ENCODE measurements around the gene CCL11.

The CCL11 gene

GRCh38 chr17:34257986-34258326 is 27.6 kb upstream of the CCL11 start:
- Histone ChIP-seq H3K4me1 (ENCODE audit: control insufficient read depth, insufficient read depth, low read length) (peaks cover 12% of the 10 kb centered on the region), H3K9me3 (ENCODE audit: control insufficient read depth, insufficient read depth, low read depth, low read length) (no peaks in the 10 kb centered on the region), H3K27ac (ENCODE audit: extremely low read depth, low read depth, low read length) (no peak overlapping the region), H3K36me3 (ENCODE audit: control insufficient read depth in 2 of 2, insufficient read depth in 1 of 2, low read length in 2 of 2) (no peaks in the 10 kb centered on the region), H3K4me3 (ENCODE audit: low read depth, low read length) (no peak overlapping the region)
- TF ChIP-seq ZNF138 (tag by site-specific recombination; IDR thresholded peaks at IDR 0.05; ENCODE audit: borderline replicate concordance) (no peak), ZNF544 (tag by site-specific recombination; IDR thresholded peaks at IDR 0.05) (no peak)
- ChIA-PET CTCF (interaction anchor here (3.2 to 3.4 kb wide), 2 partner anchors 57 to 103 kb away, joined by 11 to 22 read pairs; no protein-coding TSS in a partner anchor), POLR2A (no interaction called here)

DNA sequence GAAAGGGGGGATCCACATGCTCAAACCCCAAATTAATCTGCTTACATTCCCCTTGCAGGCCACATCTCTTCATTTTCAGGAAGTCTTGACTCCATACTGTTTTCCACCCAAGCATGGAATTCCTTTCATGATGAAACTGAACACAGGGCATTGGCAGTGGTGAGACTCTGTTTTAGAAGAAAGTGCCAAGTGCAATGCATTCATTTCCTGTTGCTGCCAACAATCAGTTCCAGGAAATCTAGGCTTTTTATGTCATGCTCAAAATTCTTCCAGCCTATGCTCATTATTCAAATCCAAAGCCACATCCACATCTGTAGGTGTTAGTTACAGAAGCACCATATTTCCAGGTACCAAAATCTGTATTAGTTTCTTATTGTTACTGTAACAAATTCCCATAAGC is 26.4 kb upstream of the CCL11 start:
- H3K4me1 ChIP-seq (ENCODE audit: control insufficient read depth, insufficient read depth, low read length): peaks cover 11% of the 10 kb centered on the region
- no peaks in the 10 kb centered on the region for H3K9me3 ChIP-seq (ENCODE audit: control insufficient read depth, insufficient read depth, low read depth, low read length)
- H3K4me3 ChIP-seq (ENCODE audit: low read depth, low read length): no peak overlapping the region
- H3K27ac ChIP-seq (ENCODE audit: extremely low read depth, low read depth, low read length): no peak overlapping the region
- CTCF ChIA-PET: interaction anchor here (0.7 kb wide), 1 partner anchor 14 kb away, joined by 3 read pairs; no protein-coding TSS in a partner anchor
- POLR2A ChIA-PET: no interaction called here
- H3K36me3 ChIP-seq (ENCODE audit: control insufficient read depth in 2 of 2, insufficient read depth in 1 of 2, low read length in 2 of 2): no peaks in the 10 kb centered on the region
- TF ChIP-seq GLI2 (tag by site-specific recombination; IDR thresholded peaks at IDR 0.05; ENCODE audit: borderline replicate concordance, low read depth): no peak
- no peak for TF ChIP-seq ZNF555 (tag by site-specific recombination; conservative IDR thresholded peaks at IDR 0.05)
- TF ChIP-seq ZNF830 (tag by site-specific recombination; IDR thresholded peaks at IDR 0.05; ENCODE audit: low read depth): no peak
- TF ChIP-seq ZNF398 (tag by site-specific recombination; IDR thresholded peaks at IDR 0.05): no peak
- TF ChIP-seq ZNF335 (tag by site-specific recombination; conservative IDR thresholded peaks at IDR 0.05): no peak
- TF ChIP-seq ZBTB44 (tag by site-specific recombination; IDR thresholded peaks at IDR 0.05): no peak
- no peak for TF ChIP-seq ZNF426 (tag by site-specific recombination; IDR thresholded peaks at IDR 0.05)
- TF ChIP-seq ZBTB49 (tag by site-specific recombination; IDR thresholded peaks at IDR 0.05; ENCODE audit: low read depth): no peak

GRCh38 chr17:34260861-34261260 is 24.7 kb upstream of the CCL11 start:
- ChIA-PET POLR2A (no interaction called here), CTCF (no interaction called here)
- no peaks in the 10 kb centered on the region for H3K36me3 ChIP-seq (ENCODE audit: control insufficient read depth in 2 of 2, insufficient read depth in 1 of 2, low read length in 2 of 2)
- no peak overlapping the region for H3K27ac ChIP-seq (ENCODE audit: extremely low read depth, low read depth, low read length)
- no peaks in the 10 kb centered on the region for H3K4me1 ChIP-seq (ENCODE audit: control insufficient read depth, insufficient read depth, low read length)
- TF ChIP-seq ZNF654 (tag by site-specific recombination; IDR thresholded peaks at IDR 0.05; ENCODE audit: low read depth) (no peak), ZBTB21 (tag by site-specific recombination; IDR thresholded peaks at IDR 0.05) (no peak), KLF8 (tag by site-specific recombination; IDR thresholded peaks at IDR 0.05) (no peak), ZNF335 (tag by site-specific recombination; conservative IDR thresholded peaks at IDR 0.05) (no peak), ZNF571 (tag by site-specific recombination; IDR thresholded peaks at IDR 0.05) (no peak), SALL2 (tag by site-specific recombination; IDR thresholded peaks at IDR 0.05; ENCODE audit: borderline replicate concordance) (no peak)
- H3K9me3 ChIP-seq (ENCODE audit: control insufficient read depth, insufficient read depth, low read depth, low read length): no peaks in the 10 kb centered on the region
- H3K4me3 ChIP-seq (ENCODE audit: low read depth, low read length): no peak overlapping the region

Data from HEK293 (cell line).